ENCODE data around the gene AGAP1. TPM values are rescaled to one million over a fixed set of nuclear protein-coding genes. Genes with fewer than 3 reads are reported as not detected.

Gene AGAP1
- total RNA-seq, 2 experiments from 2014 or later, result 2.4 to 4.5 TPM

DNA sequence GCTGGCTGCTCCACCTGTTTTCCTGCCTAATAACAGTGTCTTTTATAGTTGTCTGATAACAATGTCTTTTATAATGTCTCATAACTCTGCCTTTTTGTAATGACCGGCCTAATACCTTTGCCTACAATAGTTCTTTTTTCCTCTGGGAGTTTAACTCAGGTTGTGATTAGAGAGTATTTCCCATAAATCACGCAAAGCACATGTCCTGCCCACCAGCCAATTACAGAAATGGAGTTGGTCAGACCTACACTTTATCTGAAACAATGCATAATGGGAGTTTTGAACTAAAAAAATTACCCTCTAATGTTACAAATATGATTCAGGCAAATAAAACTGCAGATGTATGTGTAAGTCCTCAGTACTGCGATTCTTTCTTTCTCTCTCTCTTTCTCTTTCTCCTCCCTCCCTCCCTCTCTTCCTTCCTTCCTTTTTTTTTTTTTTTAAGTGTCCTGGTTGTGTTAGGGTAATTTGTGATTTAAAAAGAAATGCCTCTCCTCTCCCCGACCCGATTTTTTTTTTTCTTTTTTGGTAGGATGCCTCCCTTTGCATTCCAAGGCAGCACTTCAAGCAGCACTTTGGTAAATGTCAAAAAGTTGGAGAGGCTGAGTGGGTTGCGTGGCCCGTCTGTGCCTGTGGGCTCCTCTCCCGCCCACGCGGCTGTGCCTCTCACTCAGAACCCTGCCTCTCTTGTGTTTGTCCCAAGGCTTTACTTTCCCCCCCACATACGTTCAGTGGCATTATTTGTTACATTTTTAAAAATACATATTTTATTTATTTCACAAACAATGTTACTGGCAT lies 147.3 kb downstream of the AGAP1 start:
- Mint-ChIP-seq H3K27ac (no peak overlapping the region), H3K9me3 (no peaks in the 10 kb centered on the region), H3K27me3 (peaks cover 17% of the 10 kb centered on the region), H3K4me1 (no peaks in the 10 kb centered on the region), H3K36me3 (no peaks in the 10 kb centered on the region), H3K4me3 (no peak overlapping the region)
- DNase-seq, result no peak
- POLR2A ChIA-PET, result no interaction called here
- ATAC-seq (ENCODE audit: low read depth), result no peak

GRCh38 chr2:235641956-235642355 lies 148.1 kb downstream of the AGAP1 start:
- H3K4me1 Mint-ChIP-seq, result no peaks in the 10 kb centered on the region
- H3K9me3 Mint-ChIP-seq, result no peaks in the 10 kb centered on the region
- DNase-seq (no peak), ATAC-seq (ENCODE audit: low read depth) (no peak)
- H3K36me3 Mint-ChIP-seq, result no peaks in the 10 kb centered on the region
- no peak overlapping the region for H3K27ac Mint-ChIP-seq
- H3K4me3 Mint-ChIP-seq, result no peak overlapping the region
- H3K27me3 Mint-ChIP-seq, result peaks cover 17% of the 10 kb centered on the region
- POLR2A ChIA-PET, result no interaction called here

- Mint-ChIP-seq H3K4me3 (no peak overlapping the region), H3K27me3 (peaks cover 17% of the 10 kb centered on the region), H3K4me1 (no peaks in the 10 kb centered on the region), H3K27ac (no peak overlapping the region), H3K9me3 (no peaks in the 10 kb centered on the region), H3K36me3 (no peaks in the 10 kb centered on the region)
- ATAC-seq (ENCODE audit: low read depth), result no peak
- no peak for DNase-seq
- POLR2A ChIA-PET, result no interaction called here
These were observed 148.7 kb downstream of the AGAP1 start for GRCh38 chr2:235642446-235643098.

GRCh38 chr2:235643680-235644511 lies 150.1 kb downstream of the AGAP1 start:
- Mint-ChIP-seq H3K36me3 (no peaks in the 10 kb centered on the region), H3K27me3 (peaks cover 17% of the 10 kb centered on the region), H3K9me3 (no peaks in the 10 kb centered on the region), H3K27ac (no peak overlapping the region), H3K4me3 (no peak overlapping the region), H3K4me1 (no peaks in the 10 kb centered on the region)
- no peak for ATAC-seq (ENCODE audit: low read depth)
- no peak for DNase-seq
- POLR2A ChIA-PET, result no interaction called here

DNA sequence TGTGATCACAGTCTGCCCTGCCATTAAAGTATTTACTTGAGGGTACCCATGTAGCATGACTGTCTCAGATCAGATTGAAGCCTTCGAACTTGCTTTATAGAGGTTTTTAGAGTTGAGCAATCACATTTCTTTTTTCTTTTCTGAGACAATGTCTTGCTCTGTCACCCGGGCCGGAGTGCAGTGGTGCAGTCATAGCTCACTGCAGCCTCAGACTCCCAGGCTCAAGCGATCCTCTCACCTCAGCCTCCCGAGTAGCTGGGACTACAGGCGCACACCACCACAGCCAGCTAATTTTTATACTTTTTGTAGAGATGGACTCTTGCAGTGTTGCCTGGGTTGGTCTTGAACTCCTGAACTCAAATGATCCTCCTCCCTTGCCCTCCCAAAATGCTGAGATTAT lies 153.4 kb downstream of the AGAP1 start:
- no peak for ATAC-seq (ENCODE audit: low read depth)
- no peaks in the 10 kb centered on the region for H3K27me3 Mint-ChIP-seq
- POLR2A ChIA-PET, result no interaction called here
- no peak overlapping the region for H3K4me3 Mint-ChIP-seq
- no peak overlapping the region for H3K27ac Mint-ChIP-seq
- H3K4me1 Mint-ChIP-seq, result no peaks in the 10 kb centered on the region
- no peaks in the 10 kb centered on the region for H3K36me3 Mint-ChIP-seq
- no peak for DNase-seq
- no peaks in the 10 kb centered on the region for H3K9me3 Mint-ChIP-seq

DNA sequence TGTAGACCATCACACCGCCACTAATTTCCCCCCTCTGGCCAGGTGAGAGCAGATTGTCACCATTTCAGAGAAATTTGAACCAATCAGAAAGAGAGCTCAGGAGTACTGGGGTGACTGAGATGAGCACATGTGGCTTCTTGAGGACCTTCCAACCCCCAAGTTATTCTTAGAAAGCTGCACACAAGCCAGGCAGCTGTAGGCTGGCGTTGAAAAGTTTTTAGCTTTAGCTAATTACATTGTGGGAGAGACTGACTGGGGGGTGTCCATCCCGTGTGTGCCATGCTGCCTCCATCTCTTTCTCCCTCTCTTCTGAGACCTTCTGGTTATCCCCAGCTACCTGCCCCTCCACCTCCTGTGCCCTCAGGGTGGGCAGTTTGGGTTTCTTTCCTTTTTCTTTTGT lies 154.0 kb downstream of the AGAP1 start:
- Mint-ChIP-seq H3K9me3 (no peaks in the 10 kb centered on the region), H3K36me3 (no peaks in the 10 kb centered on the region), H3K4me1 (no peaks in the 10 kb centered on the region), H3K4me3 (no peak overlapping the region), H3K27me3 (no peaks in the 10 kb centered on the region), H3K27ac (no peak overlapping the region)
- POLR2A ChIA-PET, result interaction anchor here (0.7 kb wide), 1 partner anchor 1818 kb away, joined by 3 read pairs; no protein-coding TSS in a partner anchor
- ATAC-seq (ENCODE audit: low read depth) (no peak), DNase-seq (no peak)

DNA sequence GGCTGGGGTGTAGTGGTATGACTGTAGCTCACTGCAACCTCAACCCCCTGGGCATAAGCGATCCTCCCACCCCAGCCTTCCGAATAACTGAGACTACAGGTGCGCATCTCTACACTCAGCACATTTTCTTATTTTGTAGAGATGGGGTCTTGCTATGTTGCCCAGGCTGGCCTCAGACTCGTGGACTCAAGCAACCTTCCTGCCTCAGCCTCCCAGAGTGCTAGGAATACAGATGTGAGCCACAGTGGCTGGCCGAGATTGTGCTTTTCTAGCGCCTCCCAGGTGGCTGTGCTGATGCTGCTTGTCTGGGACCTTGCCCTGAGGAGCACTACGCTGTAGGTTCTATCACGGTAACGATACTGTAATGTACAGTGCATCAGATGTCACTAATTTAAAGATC lies 155.6 kb downstream of the AGAP1 start:
- DNase-seq (no peak), ATAC-seq (ENCODE audit: low read depth) (no peak)
- H3K27ac Mint-ChIP-seq, result no peak overlapping the region
- no peak overlapping the region for H3K4me3 Mint-ChIP-seq
- H3K4me1 Mint-ChIP-seq, result no peaks in the 10 kb centered on the region
- no peaks in the 10 kb centered on the region for H3K27me3 Mint-ChIP-seq
- no peaks in the 10 kb centered on the region for H3K36me3 Mint-ChIP-seq
- POLR2A ChIA-PET, result no interaction called here
- H3K9me3 Mint-ChIP-seq, result no peaks in the 10 kb centered on the region

GRCh38 chr2:235651643-235652042 lies 157.8 kb downstream of the AGAP1 start:
- ATAC-seq (ENCODE audit: low read depth), result no peak
- Mint-ChIP-seq H3K27ac (no peak overlapping the region), H3K27me3 (peaks cover 5% of the 10 kb centered on the region), H3K9me3 (no peaks in the 10 kb centered on the region), H3K4me1 (no peaks in the 10 kb centered on the region), H3K36me3 (no peaks in the 10 kb centered on the region), H3K4me3 (no peak overlapping the region)
- POLR2A ChIA-PET, result no interaction called here
- DNase-seq, result no peak

- Mint-ChIP-seq H3K4me3 (no peak overlapping the region), H3K4me1 (no peaks in the 10 kb centered on the region), H3K9me3 (no peaks in the 10 kb centered on the region), H3K27me3 (peaks cover 21% of the 10 kb centered on the region), H3K36me3 (no peaks in the 10 kb centered on the region), H3K27ac (no peak overlapping the region)
- DNase-seq (no peak), ATAC-seq (ENCODE audit: low read depth) (no peak)
- POLR2A ChIA-PET, result no interaction called here
These were observed 160.4 kb downstream of the AGAP1 start for GRCh38 chr2:235654103-235654813.

DNA sequence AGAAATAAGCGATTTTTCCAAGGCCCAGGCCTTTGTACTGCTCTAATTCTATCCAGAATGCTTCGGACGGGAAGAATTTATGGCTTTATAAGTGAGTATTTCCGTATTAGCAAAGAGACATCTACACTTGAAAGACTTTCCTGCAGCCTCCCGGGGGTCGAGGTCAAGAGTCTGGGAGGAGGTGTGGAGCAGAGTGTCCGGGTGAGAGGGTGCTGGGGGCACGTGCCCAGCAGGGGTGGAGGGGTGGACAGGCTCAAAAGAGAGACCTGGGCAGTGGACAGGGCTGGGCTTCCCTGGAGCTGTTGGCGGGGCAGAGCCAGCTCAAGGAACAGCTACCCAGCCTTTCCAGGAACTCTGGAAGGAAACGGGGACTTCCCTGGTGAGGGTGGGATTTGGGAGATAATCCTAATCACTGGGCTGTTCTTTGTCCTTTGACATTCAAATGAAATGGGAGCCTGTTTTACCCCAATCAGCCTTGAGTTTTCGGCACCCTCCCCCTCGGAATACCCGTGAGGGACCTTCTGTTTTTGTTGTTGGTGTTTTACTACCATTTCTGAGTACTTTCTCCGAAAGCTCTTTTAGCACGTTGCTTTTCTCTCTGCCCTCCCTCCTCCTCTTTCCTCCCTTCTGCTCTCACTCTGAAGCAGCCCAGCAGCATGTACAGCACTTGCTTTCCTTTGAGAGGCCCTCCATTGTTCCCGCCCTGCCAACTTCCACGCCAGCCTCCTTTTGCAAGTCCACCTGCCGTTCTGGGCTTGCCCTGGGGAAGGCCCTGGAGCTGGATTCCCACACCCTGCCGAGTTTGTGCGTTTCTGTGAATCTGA lies 164.7 kb downstream of the AGAP1 start:
- POLR2A ChIA-PET, result no interaction called here
- H3K27me3 Mint-ChIP-seq, result peaks cover 35% of the 10 kb centered on the region
- no peaks in the 10 kb centered on the region for H3K4me1 Mint-ChIP-seq

GRCh38 chr2:235659767-235660322 lies 166.0 kb downstream of the AGAP1 start:
- no peaks in the 10 kb centered on the region for H3K9me3 Mint-ChIP-seq
- no peak overlapping the region for H3K27ac Mint-ChIP-seq
- ATAC-seq (ENCODE audit: low read depth) (no peak), DNase-seq (no peak)
- POLR2A ChIA-PET, result no interaction called here
- peaks cover 38% of the 10 kb centered on the region for H3K27me3 Mint-ChIP-seq
- H3K4me3 Mint-ChIP-seq, result no peak overlapping the region
- H3K36me3 Mint-ChIP-seq, result no peaks in the 10 kb centered on the region
- no peaks in the 10 kb centered on the region for H3K4me1 Mint-ChIP-seq

More for the DNA sequence above, 164.7 kb downstream of the AGAP1 start:
- H3K27ac Mint-ChIP-seq, result no peak overlapping the region
- DNase-seq, result no peak
- H3K4me3 Mint-ChIP-seq, result no peak overlapping the region
- H3K36me3 Mint-ChIP-seq, result no peaks in the 10 kb centered on the region
- ATAC-seq (ENCODE audit: low read depth), result no peak
- H3K9me3 Mint-ChIP-seq, result no peaks in the 10 kb centered on the region

DNA sequence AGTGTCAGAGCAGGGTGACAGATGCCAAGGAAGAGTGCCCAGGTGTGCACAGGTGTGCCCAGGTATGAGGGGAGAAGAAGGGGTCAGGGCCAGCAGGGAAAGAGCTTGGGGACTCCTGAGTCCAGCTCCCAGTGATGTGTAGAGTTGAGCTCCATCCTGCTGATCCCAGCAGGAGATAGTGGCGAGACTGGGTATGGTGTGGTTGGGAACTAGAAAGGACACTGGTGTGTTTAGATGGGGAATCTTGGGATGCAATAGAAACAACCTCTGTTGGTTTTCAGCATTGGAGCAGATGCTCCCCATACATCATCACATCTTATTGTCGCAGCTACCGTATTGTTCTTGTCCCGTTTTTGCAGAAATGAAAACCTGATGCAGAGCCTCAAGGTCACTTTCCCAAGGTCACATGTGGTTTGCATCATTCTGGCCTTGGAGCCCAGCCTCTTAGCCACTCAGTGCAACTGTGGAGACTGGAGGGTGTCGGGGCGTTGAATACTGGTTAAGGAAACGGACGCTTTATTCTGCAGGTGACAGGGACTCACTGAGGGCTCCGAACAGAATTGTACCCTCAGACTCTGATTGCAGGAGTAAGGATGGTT lies 166.7 kb downstream of the AGAP1 start:
- Mint-ChIP-seq H3K27ac (no peak overlapping the region), H3K9me3 (no peaks in the 10 kb centered on the region), H3K36me3 (no peaks in the 10 kb centered on the region), H3K4me1 (no peaks in the 10 kb centered on the region), H3K4me3 (no peak overlapping the region), H3K27me3 (peaks cover 40% of the 10 kb centered on the region)
- no peak for ATAC-seq (ENCODE audit: low read depth)
- DNase-seq, result no peak
- POLR2A ChIA-PET, result no interaction called here
